ENCODE measurements around the gene FSHR.

Gene FSHR

DNA sequence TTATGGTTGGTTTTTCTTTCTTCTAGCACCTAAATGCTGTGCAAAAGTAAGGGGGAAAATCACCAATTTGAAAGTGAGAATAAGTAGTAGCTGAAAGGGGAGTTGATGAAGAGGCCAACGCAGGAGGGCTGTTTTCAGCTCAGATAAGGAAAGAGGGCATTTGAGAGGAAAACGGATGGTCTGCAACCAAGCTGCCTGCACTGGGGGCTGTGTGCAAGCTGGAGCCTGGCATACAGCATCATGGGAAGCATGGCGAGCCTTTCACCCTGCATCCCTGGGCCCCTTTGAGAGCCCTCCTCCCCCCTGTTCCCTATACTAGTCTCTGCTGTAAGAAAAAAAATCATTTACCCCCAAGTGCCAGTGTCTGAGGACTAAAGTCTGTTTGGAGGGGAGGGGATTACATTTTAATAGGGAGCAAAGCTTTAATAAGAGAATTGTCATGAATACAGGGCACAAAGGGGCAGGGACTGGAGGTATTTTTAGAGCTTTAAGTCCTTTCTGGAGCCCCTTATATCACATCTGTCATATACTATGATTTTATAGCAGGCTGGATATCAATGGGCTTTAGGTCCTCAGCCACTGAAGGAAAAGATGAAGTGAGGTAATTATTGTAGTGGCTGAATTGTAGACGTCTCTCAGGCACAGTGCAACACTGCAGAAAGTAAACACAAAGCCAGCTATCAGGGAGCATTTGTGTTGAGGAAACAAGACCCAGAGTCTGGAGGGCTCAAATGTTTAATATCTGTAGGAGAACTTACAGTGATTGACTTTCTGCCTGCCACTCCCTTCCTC lies 120.7 kb downstream of the FSHR start:
- Histone ChIP-seq H3K4me2 (ENCODE audit: low read length) (no peak overlapping the region), H3K27ac (no peak overlapping the region), H3K4me1 (peaks cover 30% of the 10 kb centered on the region), H3K36me3 (ENCODE audit: control insufficient read depth, insufficient read depth, low read length) (no peaks in the 10 kb centered on the region), H3K9ac (no peak overlapping the region), H3K27me3 (ENCODE audit: control insufficient read depth, insufficient read depth, low read length) (no peaks in the 10 kb centered on the region), H2AFZ (peak overlapping the region; percentile 67), H3K4me3 (ENCODE audit: low read depth, low read length) (no peak overlapping the region), H3K9me3 (ENCODE audit: control insufficient read depth, low read length) (no peaks in the 10 kb centered on the region), H3K79me2 (no peaks in the 10 kb centered on the region)
- TF ChIP-seq, protein P1, sequence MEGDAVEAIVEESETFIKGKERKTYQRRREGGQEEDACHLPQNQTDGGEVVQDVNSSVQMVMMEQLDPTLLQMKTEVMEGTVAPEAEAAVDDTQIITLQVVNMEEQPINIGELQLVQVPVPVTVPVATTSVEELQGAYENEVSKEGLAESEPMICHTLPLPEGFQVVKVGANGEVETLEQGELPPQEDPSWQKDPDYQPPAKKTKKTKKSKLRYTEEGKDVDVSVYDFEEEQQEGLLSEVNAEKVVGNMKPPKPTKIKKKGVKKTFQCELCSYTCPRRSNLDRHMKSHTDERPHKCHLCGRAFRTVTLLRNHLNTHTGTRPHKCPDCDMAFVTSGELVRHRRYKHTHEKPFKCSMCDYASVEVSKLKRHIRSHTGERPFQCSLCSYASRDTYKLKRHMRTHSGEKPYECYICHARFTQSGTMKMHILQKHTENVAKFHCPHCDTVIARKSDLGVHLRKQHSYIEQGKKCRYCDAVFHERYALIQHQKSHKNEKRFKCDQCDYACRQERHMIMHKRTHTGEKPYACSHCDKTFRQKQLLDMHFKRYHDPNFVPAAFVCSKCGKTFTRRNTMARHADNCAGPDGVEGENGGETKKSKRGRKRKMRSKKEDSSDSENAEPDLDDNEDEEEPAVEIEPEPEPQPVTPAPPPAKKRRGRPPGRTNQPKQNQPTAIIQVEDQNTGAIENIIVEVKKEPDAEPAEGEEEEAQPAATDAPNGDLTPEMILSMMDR (IDR thresholded peaks at IDR 0.05): no peak

DNA sequence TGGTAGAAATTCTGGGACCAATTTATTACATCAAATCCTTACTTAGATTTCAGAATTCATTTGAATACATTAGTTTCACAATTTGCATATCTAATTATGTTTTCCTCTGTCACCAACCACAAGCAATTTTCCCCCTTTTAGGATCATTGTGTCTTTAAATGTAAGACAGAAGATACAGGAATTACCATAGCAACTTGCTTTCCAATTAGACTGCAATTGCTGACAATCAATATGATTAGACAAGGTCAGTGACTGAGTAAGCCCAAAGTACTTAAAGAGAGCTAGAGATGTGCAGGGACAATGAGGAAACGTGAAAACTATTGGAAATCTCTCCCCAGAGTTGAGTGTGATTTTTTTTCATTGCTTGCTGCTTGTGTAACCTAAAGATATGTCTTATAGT lies 121.4 kb downstream of the FSHR start:
- Histone ChIP-seq H3K4me1 (peaks cover 36% of the 10 kb centered on the region), H3K4me3 (ENCODE audit: low read depth, low read length) (no peak overlapping the region), H3K9ac (no peak overlapping the region), H3K79me2 (no peaks in the 10 kb centered on the region), H3K27me3 (ENCODE audit: control insufficient read depth, insufficient read depth, low read length) (no peaks in the 10 kb centered on the region), H3K36me3 (ENCODE audit: control insufficient read depth, insufficient read depth, low read length) (no peaks in the 10 kb centered on the region), H3K27ac (no peak overlapping the region), H2AFZ (peak overlapping the region; percentile 44), H3K4me2 (ENCODE audit: low read length) (no peak overlapping the region), H3K9me3 (ENCODE audit: control insufficient read depth, low read length) (no peaks in the 10 kb centered on the region)
- TF ChIP-seq, protein P1 (IDR thresholded peaks at IDR 0.05): no peak

DNA sequence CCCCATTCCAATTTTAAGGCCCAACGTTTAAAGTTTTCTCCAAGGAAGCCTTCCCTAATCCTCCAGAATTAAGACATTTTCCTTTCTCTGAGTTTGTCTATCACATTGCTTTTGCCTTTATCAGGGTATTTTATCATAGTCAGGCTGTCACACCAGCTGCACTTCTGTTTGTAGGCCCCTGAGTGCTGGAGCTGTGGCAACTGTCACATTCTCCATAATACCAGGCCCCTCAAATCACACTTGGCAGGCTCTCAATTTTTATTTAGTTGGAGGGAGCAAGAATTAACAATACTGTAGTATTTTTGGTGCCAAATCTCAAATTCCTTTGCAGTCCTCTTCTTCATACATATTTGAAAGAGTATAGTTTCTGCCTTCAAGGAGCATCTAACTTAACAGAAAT lies 122.2 kb downstream of the FSHR start:
- Histone ChIP-seq H3K4me1 (peaks cover 39% of the 10 kb centered on the region), H3K9me3 (ENCODE audit: control insufficient read depth, low read length) (no peaks in the 10 kb centered on the region), H3K36me3 (ENCODE audit: control insufficient read depth, insufficient read depth, low read length) (no peaks in the 10 kb centered on the region), H3K9ac (no peak overlapping the region), H3K79me2 (no peaks in the 10 kb centered on the region), H3K27me3 (ENCODE audit: control insufficient read depth, insufficient read depth, low read length) (no peaks in the 10 kb centered on the region), H3K27ac (no peak overlapping the region), H3K4me3 (ENCODE audit: low read depth, low read length) (no peak overlapping the region), H2AFZ (peak overlapping the region; percentile 2), H3K4me2 (ENCODE audit: low read length) (no peak overlapping the region)
- TF ChIP-seq, protein P1 (IDR thresholded peaks at IDR 0.05): no peak

DNA sequence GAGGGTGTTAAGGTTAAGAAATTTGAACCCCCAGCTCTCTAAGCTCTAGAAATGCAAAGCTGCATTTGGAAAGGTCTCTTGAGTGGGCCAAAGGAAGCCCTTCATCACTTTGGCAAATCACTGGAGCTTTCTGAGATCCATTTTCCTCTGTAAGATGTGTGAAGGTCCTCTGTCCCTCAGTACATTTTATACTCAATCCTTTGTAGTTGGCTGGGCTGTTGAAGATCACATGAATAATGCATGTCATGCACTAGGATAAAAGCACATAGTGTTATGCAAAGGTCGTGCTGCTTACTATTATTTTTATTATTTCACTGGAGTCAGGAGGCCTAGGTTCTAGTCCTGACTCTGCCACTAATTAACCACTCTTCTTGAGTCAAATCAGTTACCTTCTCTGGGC lies 124.9 kb downstream of the FSHR start:
- Histone ChIP-seq H3K79me2 (no peaks in the 10 kb centered on the region), H3K27me3 (ENCODE audit: control insufficient read depth, insufficient read depth, low read length) (no peaks in the 10 kb centered on the region), H3K4me3 (ENCODE audit: low read depth, low read length) (no peak overlapping the region), H3K4me1 (peaks cover 61% of the 10 kb centered on the region), H2AFZ (peak overlapping the region; percentile 51), H3K9me3 (ENCODE audit: control insufficient read depth, low read length) (no peaks in the 10 kb centered on the region), H3K4me2 (ENCODE audit: low read length) (no peak overlapping the region), H3K27ac (no peak overlapping the region), H3K9ac (no peak overlapping the region), H3K36me3 (ENCODE audit: control insufficient read depth, insufficient read depth, low read length) (no peaks in the 10 kb centered on the region)
- TF ChIP-seq, protein P1 (IDR thresholded peaks at IDR 0.05): no peak

DNA sequence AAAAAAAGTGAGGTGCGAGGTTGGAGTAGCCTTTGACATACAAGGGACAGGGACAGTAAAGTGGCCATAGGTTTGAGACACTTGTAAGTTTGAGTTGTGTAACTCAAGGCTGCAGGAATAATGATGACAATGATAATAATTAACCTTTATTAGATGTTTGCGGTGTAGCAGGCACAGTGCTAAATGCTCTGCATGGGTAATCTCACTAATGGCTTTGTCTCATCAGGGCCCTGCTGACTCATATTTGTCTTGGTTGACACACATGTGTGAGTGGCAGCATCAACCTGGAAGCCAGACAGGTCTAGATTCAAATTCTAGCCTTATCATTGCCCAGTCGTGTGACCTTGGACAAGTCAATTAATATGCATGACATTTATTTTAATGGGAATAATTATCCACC lies 126.2 kb downstream of the FSHR start:
- TF ChIP-seq, protein P1 (IDR thresholded peaks at IDR 0.05): no peak
- H3K9ac ChIP-seq: no peak overlapping the region
- no peaks in the 10 kb centered on the region for H3K79me2 ChIP-seq
- H3K4me2 ChIP-seq (ENCODE audit: low read length): no peak overlapping the region
- peak overlapping the region; percentile 84 for H3K27ac ChIP-seq
- H3K9me3 ChIP-seq (ENCODE audit: control insufficient read depth, low read length): no peaks in the 10 kb centered on the region
- no peak overlapping the region for H3K4me3 ChIP-seq (ENCODE audit: low read depth, low read length)
- peaks cover 61% of the 10 kb centered on the region for H3K4me1 ChIP-seq
- H3K36me3 ChIP-seq (ENCODE audit: control insufficient read depth, insufficient read depth, low read length): no peaks in the 10 kb centered on the region
- peak overlapping the region; percentile 7 for H2AFZ ChIP-seq
- no peaks in the 10 kb centered on the region for H3K27me3 ChIP-seq (ENCODE audit: control insufficient read depth, insufficient read depth, low read length)
